ENCODE data around the gene JCAD.

The JCAD gene

DNA sequence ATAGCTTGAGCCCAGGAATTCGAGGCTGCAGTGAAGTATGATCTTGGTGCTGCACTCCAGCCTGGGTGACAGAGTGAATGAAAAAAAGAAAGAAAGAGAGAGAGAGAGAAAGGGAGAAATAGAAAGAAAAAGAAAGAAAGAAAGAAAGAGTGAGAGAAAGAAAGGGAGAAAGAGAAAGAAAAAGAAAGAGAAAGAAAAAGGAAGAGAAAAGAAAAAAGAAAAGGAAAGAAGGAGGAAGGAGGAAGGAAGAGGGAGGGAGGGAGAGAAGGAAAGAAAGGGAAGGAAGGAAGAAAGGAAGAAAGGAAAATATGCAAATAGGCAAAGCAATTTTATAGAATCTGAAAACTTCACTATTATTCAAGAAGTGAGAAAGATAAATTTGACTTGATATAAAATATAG lies 24.5 kb upstream of the JCAD start:
- no peaks in the 10 kb centered on the region for H3K27me3 ChIP-seq (replicated peaks in 2 of 5; ENCODE audit: control insufficient read depth in 4 of 5, insufficient read depth in 5 of 5, low read length in 4 of 5)
- H3K4me3 ChIP-seq (ENCODE audit: control insufficient read depth in 1 of 7, extremely low read depth in 1 of 7, insufficient read depth in 4 of 7, low read depth in 2 of 7, low read length in 6 of 7): no peak overlapping the region
- H3K36me3 ChIP-seq (ENCODE audit: control insufficient read depth in 4 of 4, insufficient read depth in 4 of 4, low read length in 3 of 4): no peaks in the 10 kb centered on the region
- H3K9me3 ChIP-seq (ENCODE audit: control extremely low read depth in 1 of 5, control insufficient read depth in 4 of 5, insufficient read depth in 2 of 5, low read depth in 1 of 5, low read length in 4 of 5): no peaks in the 10 kb centered on the region
- no peak for DNase-seq
- POLR2A ChIA-PET: no interaction called here
- H3K27ac ChIP-seq (ENCODE audit: insufficient read depth in 1 of 2, low read depth in 1 of 2, low read length in 2 of 2, poor library complexity in 1 of 2, severe bottlenecking in 2 of 2): no peak overlapping the region
- no peaks in the 10 kb centered on the region for H3K4me1 ChIP-seq (ENCODE audit: control extremely low read depth in 1 of 4, control insufficient read depth in 4 of 4, insufficient read depth in 4 of 4, low read length in 3 of 4)
- CTCF ChIA-PET: no interaction called here
- WGBS (ENCODE audit: insufficient coverage): 91% methylated on average over 1 of the region's 1 CpG

DNA sequence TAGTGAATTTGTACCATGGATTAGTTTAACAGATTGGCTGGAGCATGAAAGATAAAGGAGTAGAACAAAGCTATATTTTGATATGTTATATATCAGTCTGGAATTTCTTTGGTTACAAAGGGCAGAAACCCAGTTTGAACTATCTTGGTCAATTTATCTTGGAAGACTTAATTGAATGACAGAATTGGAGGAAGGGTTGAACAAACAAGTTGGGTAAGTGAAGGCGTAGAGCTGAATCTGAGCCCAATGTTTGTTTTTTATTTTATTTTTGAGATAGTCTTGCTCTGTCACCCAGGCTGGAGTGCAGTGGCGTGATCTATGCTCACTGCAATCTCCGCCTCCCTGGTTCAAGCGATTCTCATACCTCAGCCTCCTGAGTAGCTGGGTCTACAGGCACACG lies 21.8 kb upstream of the JCAD start:
- DNase-seq: no peak
- Histone ChIP-seq H3K4me1 (ENCODE audit: control extremely low read depth in 1 of 4, control insufficient read depth in 4 of 4, insufficient read depth in 4 of 4, low read length in 3 of 4) (no peaks in the 10 kb centered on the region), H3K27me3 (replicated peaks in 2 of 5; ENCODE audit: control insufficient read depth in 4 of 5, insufficient read depth in 5 of 5, low read length in 4 of 5) (no peaks in the 10 kb centered on the region), H3K36me3 (ENCODE audit: control insufficient read depth in 4 of 4, insufficient read depth in 4 of 4, low read length in 3 of 4) (no peaks in the 10 kb centered on the region), H3K4me3 (ENCODE audit: control insufficient read depth in 1 of 7, extremely low read depth in 1 of 7, insufficient read depth in 4 of 7, low read depth in 2 of 7, low read length in 6 of 7) (no peak overlapping the region), H3K27ac (ENCODE audit: insufficient read depth in 1 of 2, low read depth in 1 of 2, low read length in 2 of 2, poor library complexity in 1 of 2, severe bottlenecking in 2 of 2) (no peak overlapping the region), H3K9me3 (ENCODE audit: control extremely low read depth in 1 of 5, control insufficient read depth in 4 of 5, insufficient read depth in 2 of 5, low read depth in 1 of 5, low read length in 4 of 5) (no peaks in the 10 kb centered on the region)
- 96% methylated on average over 4 of the region's 5 CpGs for WGBS (ENCODE audit: insufficient coverage)
- CTCF ChIA-PET: interaction anchor here (0.6 to 1.2 kb wide), 2 partner anchors 11 to 70 kb away, joined by 3 read pairs; no protein-coding TSS in a partner anchor
- POLR2A ChIA-PET: interaction anchor here (0.6 kb wide), 1 partner anchor 23 kb away, joined by 3 read pairs; no protein-coding TSS in a partner anchor

GRCh38 chr10:30080161-30080560 lies 20.8 kb upstream of the JCAD start:
- 91% methylated on average over 1 of the region's 1 CpG for WGBS (ENCODE audit: insufficient coverage)
- ChIA-PET CTCF (no interaction called here), POLR2A (no interaction called here)
- Histone ChIP-seq H3K4me3 (ENCODE audit: control insufficient read depth in 1 of 7, extremely low read depth in 1 of 7, insufficient read depth in 4 of 7, low read depth in 2 of 7, low read length in 6 of 7) (no peak overlapping the region), H3K27me3 (replicated peaks in 2 of 5; ENCODE audit: control insufficient read depth in 4 of 5, insufficient read depth in 5 of 5, low read length in 4 of 5) (no peaks in the 10 kb centered on the region), H3K4me1 (ENCODE audit: control extremely low read depth in 1 of 4, control insufficient read depth in 4 of 4, insufficient read depth in 4 of 4, low read length in 3 of 4) (peaks cover 0 to 4% (median 0%) of the 10 kb centered on the region in 4 experiments), H3K27ac (ENCODE audit: insufficient read depth in 1 of 2, low read depth in 1 of 2, low read length in 2 of 2, poor library complexity in 1 of 2, severe bottlenecking in 2 of 2) (no peak overlapping the region), H3K9me3 (ENCODE audit: control extremely low read depth in 1 of 5, control insufficient read depth in 4 of 5, insufficient read depth in 2 of 5, low read depth in 1 of 5, low read length in 4 of 5) (no peaks in the 10 kb centered on the region), H3K36me3 (ENCODE audit: control insufficient read depth in 4 of 4, insufficient read depth in 4 of 4, low read length in 3 of 4) (no peaks in the 10 kb centered on the region)
- DNase-seq: no peak

DNA sequence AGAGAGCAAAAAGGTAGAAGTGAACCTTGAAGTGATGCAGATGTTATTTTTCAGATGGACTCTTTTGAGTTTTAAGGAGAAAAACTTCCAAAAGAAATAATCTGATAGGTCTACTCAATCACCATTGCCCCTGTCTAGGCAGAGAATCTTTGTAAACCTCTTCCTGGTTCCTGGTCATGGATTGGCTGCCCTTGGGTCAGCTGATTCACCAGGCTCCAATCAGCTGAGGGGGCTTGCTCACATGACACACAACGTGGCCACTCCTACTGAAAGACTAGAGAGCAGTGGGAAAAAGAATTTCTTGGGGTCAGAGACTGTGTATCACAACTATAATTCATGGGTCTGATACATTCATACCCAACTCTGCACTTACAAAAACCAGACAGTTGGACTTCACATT lies 20.0 kb upstream of the JCAD start:
- Histone ChIP-seq H3K4me1 (ENCODE audit: control extremely low read depth in 1 of 4, control insufficient read depth in 4 of 4, insufficient read depth in 4 of 4, low read length in 3 of 4) (peaks cover 0 to 5% (median 0%) of the 10 kb centered on the region in 4 experiments), H3K9me3 (ENCODE audit: control extremely low read depth in 1 of 5, control insufficient read depth in 4 of 5, insufficient read depth in 2 of 5, low read depth in 1 of 5, low read length in 4 of 5) (no peaks in the 10 kb centered on the region), H3K4me3 (ENCODE audit: control insufficient read depth in 1 of 7, extremely low read depth in 1 of 7, insufficient read depth in 4 of 7, low read depth in 2 of 7, low read length in 6 of 7) (no peak overlapping the region), H3K27me3 (replicated peaks in 2 of 5; ENCODE audit: control insufficient read depth in 4 of 5, insufficient read depth in 5 of 5, low read length in 4 of 5) (no peaks in the 10 kb centered on the region), H3K36me3 (ENCODE audit: control insufficient read depth in 4 of 4, insufficient read depth in 4 of 4, low read length in 3 of 4) (no peaks in the 10 kb centered on the region), H3K27ac (ENCODE audit: insufficient read depth in 1 of 2, low read depth in 1 of 2, low read length in 2 of 2, poor library complexity in 1 of 2, severe bottlenecking in 2 of 2) (no peak overlapping the region)
- DNase-seq: no peak
- CTCF ChIA-PET: no interaction called here
- POLR2A ChIA-PET: no interaction called here
- 100% methylated on average over 1 of the region's 1 CpG for WGBS (ENCODE audit: insufficient coverage)

DNA sequence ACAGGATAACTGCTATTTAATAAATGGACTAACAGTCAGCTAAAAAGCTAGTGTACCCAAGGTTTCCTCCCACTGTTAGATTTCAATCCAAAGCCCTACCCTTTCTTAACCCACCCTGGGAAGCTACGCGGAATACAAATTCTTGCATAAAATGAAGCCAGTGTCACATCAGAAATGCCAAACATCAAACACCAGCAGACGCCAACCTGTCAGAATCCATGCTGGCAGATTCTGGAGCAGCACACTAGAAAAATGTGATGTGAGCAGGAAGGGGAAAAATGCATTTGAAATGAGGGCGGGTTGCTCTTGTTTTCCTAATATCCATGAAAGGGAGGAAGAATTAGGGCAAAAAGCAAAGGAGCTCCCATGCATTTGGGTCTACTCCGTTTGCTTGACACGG lies 16.1 kb upstream of the JCAD start:
- no peak overlapping the region for H3K4me3 ChIP-seq (ENCODE audit: control insufficient read depth in 1 of 7, extremely low read depth in 1 of 7, insufficient read depth in 4 of 7, low read depth in 2 of 7, low read length in 6 of 7)
- WGBS (ENCODE audit: insufficient coverage): 89% methylated on average over 3 of the region's 6 CpGs
- H3K4me1 ChIP-seq (ENCODE audit: control extremely low read depth in 1 of 4, control insufficient read depth in 4 of 4, insufficient read depth in 4 of 4, low read length in 3 of 4): peaks cover 0 to 5% (median 0%) of the 10 kb centered on the region in 4 experiments
- H3K9me3 ChIP-seq (ENCODE audit: control extremely low read depth in 1 of 5, control insufficient read depth in 4 of 5, insufficient read depth in 2 of 5, low read depth in 1 of 5, low read length in 4 of 5): no peaks in the 10 kb centered on the region
- CTCF ChIA-PET: interaction anchor here (1.1 kb wide), 1 partner anchor 15 kb away, joined by 4 read pairs; no protein-coding TSS in a partner anchor
- no peaks in the 10 kb centered on the region for H3K36me3 ChIP-seq (ENCODE audit: control insufficient read depth in 4 of 4, insufficient read depth in 4 of 4, low read length in 3 of 4)
- DNase-seq: no peak
- no peak overlapping the region for H3K27ac ChIP-seq (ENCODE audit: insufficient read depth in 1 of 2, low read depth in 1 of 2, low read length in 2 of 2, poor library complexity in 1 of 2, severe bottlenecking in 2 of 2)
- POLR2A ChIA-PET: no interaction called here
- H3K27me3 ChIP-seq (replicated peaks in 2 of 5; ENCODE audit: control insufficient read depth in 4 of 5, insufficient read depth in 5 of 5, low read length in 4 of 5): no peaks in the 10 kb centered on the region

- no peak for DNase-seq
- Histone ChIP-seq H3K9me3 (ENCODE audit: control extremely low read depth in 1 of 5, control insufficient read depth in 4 of 5, insufficient read depth in 2 of 5, low read depth in 1 of 5, low read length in 4 of 5) (no peaks in the 10 kb centered on the region), H3K4me1 (ENCODE audit: control extremely low read depth in 1 of 4, control insufficient read depth in 4 of 4, insufficient read depth in 4 of 4, low read length in 3 of 4) (peaks cover 0 to 10% (median 4%) of the 10 kb centered on the region in 4 experiments), H3K4me3 (ENCODE audit: control insufficient read depth in 1 of 7, extremely low read depth in 1 of 7, insufficient read depth in 4 of 7, low read depth in 2 of 7, low read length in 6 of 7) (no peak overlapping the region), H3K27me3 (replicated peaks in 2 of 5; ENCODE audit: control insufficient read depth in 4 of 5, insufficient read depth in 5 of 5, low read length in 4 of 5) (no peaks in the 10 kb centered on the region), H3K36me3 (ENCODE audit: control insufficient read depth in 4 of 4, insufficient read depth in 4 of 4, low read length in 3 of 4) (no peaks in the 10 kb centered on the region), H3K27ac (ENCODE audit: insufficient read depth in 1 of 2, low read depth in 1 of 2, low read length in 2 of 2, poor library complexity in 1 of 2, severe bottlenecking in 2 of 2) (no peak overlapping the region)
- ChIA-PET CTCF (interaction anchor here (1.1 kb wide), 1 partner anchor 14 kb away, joined by 4 read pairs; no protein-coding TSS in a partner anchor), POLR2A (no interaction called here)
These were observed 15.5 kb upstream of the JCAD start for GRCh38 chr10:30074933-30075332.

DNA sequence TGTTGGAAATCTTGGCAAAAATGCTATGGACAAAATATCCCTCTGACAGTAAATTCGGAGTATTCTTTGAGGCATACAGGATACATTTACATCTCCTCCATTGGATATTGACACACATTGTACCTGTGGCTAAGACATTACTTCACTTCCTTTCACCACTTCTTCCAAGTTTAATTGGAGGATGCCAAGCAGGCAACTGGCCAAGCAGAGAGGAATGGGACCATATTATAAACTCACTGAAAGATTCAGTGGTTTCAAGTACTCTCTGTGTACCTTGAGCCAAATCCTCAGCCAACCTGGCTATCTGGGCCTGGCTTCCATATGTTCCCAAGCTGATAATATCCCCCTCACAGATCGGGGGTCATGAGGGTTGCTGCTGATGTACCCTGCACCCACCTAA lies 14.7 kb upstream of the JCAD start:
- H3K27me3 ChIP-seq (replicated peaks in 2 of 5; ENCODE audit: control insufficient read depth in 4 of 5, insufficient read depth in 5 of 5, low read length in 4 of 5): no peaks in the 10 kb centered on the region
- H3K27ac ChIP-seq (ENCODE audit: insufficient read depth in 1 of 2, low read depth in 1 of 2, low read length in 2 of 2, poor library complexity in 1 of 2, severe bottlenecking in 2 of 2): no peak overlapping the region
- H3K9me3 ChIP-seq (ENCODE audit: control extremely low read depth in 1 of 5, control insufficient read depth in 4 of 5, insufficient read depth in 2 of 5, low read depth in 1 of 5, low read length in 4 of 5): no peaks in the 10 kb centered on the region
- no peak for DNase-seq
- no peaks in the 10 kb centered on the region for H3K36me3 ChIP-seq (ENCODE audit: control insufficient read depth in 4 of 4, insufficient read depth in 4 of 4, low read length in 3 of 4)
- CTCF ChIA-PET: interaction anchor here (1.6 kb wide), 1 partner anchor 46 kb away, joined by 3 read pairs; no protein-coding TSS in a partner anchor
- 100% methylated on average over 1 of the region's 2 CpGs for WGBS (ENCODE audit: insufficient coverage)
- POLR2A ChIA-PET: no interaction called here
- H3K4me1 ChIP-seq (ENCODE audit: control extremely low read depth in 1 of 4, control insufficient read depth in 4 of 4, insufficient read depth in 4 of 4, low read length in 3 of 4): peaks cover 0 to 15% (median 6%) of the 10 kb centered on the region in 4 experiments
- H3K4me3 ChIP-seq (ENCODE audit: control insufficient read depth in 1 of 7, extremely low read depth in 1 of 7, insufficient read depth in 4 of 7, low read depth in 2 of 7, low read length in 6 of 7): no peak overlapping the region

All from common myeloid progenitor, CD34-positive (primary cell).